Measurements from ENCODE around the gene HERPUD1. TPM values are rescaled to one million over a fixed set of nuclear protein-coding genes. Genes with fewer than 3 reads are reported as not detected.

The HERPUD1 gene
- total and polyA plus RNA-seq, 8 donors = 78.2 to 298 (median 203) TPM

DNA sequence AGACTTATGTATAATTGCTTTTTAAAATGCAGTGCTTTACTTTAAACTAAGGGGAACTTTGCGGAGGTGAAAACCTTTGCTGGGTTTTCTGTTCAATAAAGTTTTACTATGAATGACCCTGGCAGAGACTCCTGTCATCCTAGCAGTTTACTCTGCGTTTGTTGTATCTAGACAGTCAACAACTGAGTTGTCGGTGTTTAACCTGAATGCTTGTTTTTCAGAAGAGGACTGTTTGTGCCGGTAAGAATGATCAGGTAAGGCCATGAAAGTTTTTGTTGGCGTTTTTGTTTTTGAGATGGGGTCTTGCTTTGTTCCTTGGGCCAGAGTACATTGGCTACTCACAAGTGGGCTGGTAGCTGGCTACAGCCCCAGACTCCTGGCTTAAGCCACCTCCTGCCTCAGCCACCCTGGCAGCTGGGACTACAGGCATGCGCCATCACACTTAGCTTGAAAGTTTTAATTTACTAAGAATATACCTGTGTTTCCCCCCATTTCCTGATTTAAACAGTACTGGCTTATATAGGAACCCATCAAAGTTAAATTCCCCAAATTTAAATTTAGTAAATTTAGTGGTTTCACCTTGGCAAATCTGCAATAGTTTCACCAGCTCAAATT lies 11.9 kb downstream of the HERPUD1 start:
- peaks cover 23 to 64% (median 60%) of the 10 kb centered on the region in 3 donors for H3K36me3 ChIP-seq
- H3K27ac ChIP-seq = no peak overlapping the region
- intact Hi-C loops (cut with DNase I) = no loop called here
- DNase-seq (no peak), ATAC-seq (no peak), FAIRE-seq (no peak)
- H3K9me3 ChIP-seq = no peaks in the 10 kb centered on the region
- H3K4me3 ChIP-seq = no peak overlapping the region
- no peaks in the 10 kb centered on the region for H3K27me3 ChIP-seq
- peaks cover 31 to 52% (median 36%) of the 10 kb centered on the region in 3 donors for H3K4me1 ChIP-seq
- 54 to 58% methylated on average over 6 of the region's 6 CpGs for WGBS, 2 donors
- TF ChIP-seq, protein P1, sequence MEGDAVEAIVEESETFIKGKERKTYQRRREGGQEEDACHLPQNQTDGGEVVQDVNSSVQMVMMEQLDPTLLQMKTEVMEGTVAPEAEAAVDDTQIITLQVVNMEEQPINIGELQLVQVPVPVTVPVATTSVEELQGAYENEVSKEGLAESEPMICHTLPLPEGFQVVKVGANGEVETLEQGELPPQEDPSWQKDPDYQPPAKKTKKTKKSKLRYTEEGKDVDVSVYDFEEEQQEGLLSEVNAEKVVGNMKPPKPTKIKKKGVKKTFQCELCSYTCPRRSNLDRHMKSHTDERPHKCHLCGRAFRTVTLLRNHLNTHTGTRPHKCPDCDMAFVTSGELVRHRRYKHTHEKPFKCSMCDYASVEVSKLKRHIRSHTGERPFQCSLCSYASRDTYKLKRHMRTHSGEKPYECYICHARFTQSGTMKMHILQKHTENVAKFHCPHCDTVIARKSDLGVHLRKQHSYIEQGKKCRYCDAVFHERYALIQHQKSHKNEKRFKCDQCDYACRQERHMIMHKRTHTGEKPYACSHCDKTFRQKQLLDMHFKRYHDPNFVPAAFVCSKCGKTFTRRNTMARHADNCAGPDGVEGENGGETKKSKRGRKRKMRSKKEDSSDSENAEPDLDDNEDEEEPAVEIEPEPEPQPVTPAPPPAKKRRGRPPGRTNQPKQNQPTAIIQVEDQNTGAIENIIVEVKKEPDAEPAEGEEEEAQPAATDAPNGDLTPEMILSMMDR (IDR thresholded peaks at IDR 0.05) = no peak

- H3K36me3 ChIP-seq = peaks cover 11 to 51% (median 48%) of the 10 kb centered on the region in 3 donors
- intact Hi-C loops (cut with DNase I) = no loop called here
- ATAC-seq (peak; percentile 5 to 25 (median 20)), FAIRE-seq (no peak), DNase-seq (peak in 3 of 6 donors; percentile 57 to 69 (median 68))
- H3K4me3 ChIP-seq = no peak overlapping the region
- WGBS, 2 donors = 22 to 27% methylated on average over 2 of the region's 2 CpGs
- no peaks in the 10 kb centered on the region for H3K27me3 ChIP-seq
- TF ChIP-seq, protein P1 (IDR thresholded peaks at IDR 0.05) = no peak
- H3K4me1 ChIP-seq = peaks cover 22 to 46% (median 25%) of the 10 kb centered on the region in 3 donors
- H3K27ac ChIP-seq = peak overlapping the region; percentile 14 to 65 (median 50)
- H3K9me3 ChIP-seq = no peaks in the 10 kb centered on the region
Observed at GRCh38 chr16:56944954-56945839, 13.3 kb downstream of the HERPUD1 start.

DNA sequence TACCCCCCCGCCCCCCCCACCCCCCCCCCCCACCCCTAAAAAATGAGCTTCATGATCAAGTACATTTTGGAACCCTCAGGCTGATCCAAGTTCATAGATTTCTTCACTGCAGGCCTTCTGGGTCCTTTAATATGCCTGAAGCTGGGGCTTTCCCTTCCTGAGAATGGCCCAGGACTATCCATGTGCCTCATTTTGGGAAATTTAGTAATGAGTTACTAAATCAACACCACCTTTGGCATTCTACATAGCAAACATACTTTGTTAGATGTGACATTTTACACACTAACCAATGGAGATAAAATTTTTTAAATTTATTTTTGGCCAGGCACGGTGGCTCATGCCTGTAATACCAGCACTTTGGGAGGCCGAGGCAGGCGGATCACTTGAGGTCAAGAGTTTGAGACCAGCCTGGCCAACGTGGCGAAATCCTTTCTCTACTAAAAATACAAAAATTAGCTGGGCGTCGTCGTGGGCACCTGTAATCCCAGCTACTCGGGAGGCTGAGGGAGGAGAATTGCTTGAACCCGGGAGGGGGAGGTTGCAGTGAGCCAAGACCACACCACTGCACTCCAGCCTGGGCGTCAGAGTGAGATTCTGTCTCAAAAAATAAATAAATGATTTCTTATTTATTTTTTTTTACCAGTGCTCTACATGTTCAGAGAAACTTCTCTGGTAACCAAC lies 14.0 kb downstream of the HERPUD1 start:
- DNase-seq = no peak
- WGBS, 2 donors = 28 to 31% methylated on average over 12 of the region's 12 CpGs
- peak; percentile 6 to 31 (median 18) for ATAC-seq
- no peak overlapping the region for H3K4me3 ChIP-seq
- H3K9me3 ChIP-seq = no peaks in the 10 kb centered on the region
- TF ChIP-seq, protein P1 (IDR thresholded peaks at IDR 0.05) = no peak
- H3K36me3 ChIP-seq = peaks cover 7 to 43% (median 40%) of the 10 kb centered on the region in 3 donors
- no peaks in the 10 kb centered on the region for H3K27me3 ChIP-seq
- intact Hi-C loops (cut with DNase I) = no loop called here
- FAIRE-seq = no peak
- peak overlapping the region; percentile 17 to 51 (median 38) for H3K27ac ChIP-seq
- H3K4me1 ChIP-seq = peaks cover 22 to 39% (median 23%) of the 10 kb centered on the region in 3 donors

DNA sequence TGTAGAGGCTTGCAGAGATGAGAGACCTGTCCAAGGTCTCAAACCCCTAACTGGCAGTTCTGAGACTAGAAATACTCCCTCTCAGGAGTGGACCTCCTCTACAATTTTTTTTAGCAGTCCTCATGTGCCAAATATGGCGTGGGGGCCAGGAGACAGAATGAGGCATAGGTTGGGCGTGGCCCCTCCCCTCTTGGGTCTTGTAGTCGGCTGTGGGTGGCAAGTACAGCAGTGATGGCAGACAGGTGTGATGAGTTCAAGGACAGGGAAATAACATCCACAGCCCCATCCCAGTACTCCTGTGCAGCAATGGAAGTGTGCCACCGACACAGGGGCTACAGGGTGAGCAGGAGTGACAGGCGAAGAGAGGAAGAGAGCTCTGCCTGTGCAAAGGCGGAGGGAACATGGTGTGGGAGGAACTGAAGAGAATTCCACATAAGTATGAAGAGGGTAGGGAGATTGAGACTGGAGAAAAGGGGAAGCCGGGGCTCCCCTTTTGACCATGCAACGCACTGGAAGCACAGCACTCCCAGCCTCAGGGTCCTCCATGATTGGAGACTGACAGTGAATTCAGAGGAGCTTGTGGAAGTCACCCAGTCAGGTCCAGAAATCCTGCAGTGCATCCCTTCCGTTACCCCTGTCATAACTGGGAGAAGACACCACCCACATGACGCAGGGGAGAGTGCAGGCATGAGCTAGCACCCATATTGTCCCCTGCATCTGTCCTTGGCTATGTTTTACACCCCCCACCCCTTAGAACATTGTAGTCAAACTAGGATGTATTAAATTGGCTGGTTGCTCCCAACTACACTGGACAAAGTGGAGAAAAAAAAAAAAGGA lies 15.0 kb downstream of the HERPUD1 start:
- H3K27me3 ChIP-seq = no peaks in the 10 kb centered on the region
- ATAC-seq (peak in 3 of 4 donors; percentile 2 to 8 (median 7)), FAIRE-seq (no peak), DNase-seq (peak in 3 of 6 donors; percentile 51 to 64 (median 57))
- peaks cover 18 to 29% (median 19%) of the 10 kb centered on the region in 3 donors for H3K4me1 ChIP-seq
- TF ChIP-seq, protein P1 (IDR thresholded peaks at IDR 0.05) = no peak
- peaks cover 3 to 33% (median 31%) of the 10 kb centered on the region in 3 donors for H3K36me3 ChIP-seq
- H3K9me3 ChIP-seq = no peaks in the 10 kb centered on the region
- intact Hi-C loops (cut with DNase I) = no loop called here
- WGBS, 2 donors = 37 to 43% methylated on average over 10 of the region's 10 CpGs
- H3K4me3 ChIP-seq = no peak overlapping the region
- peak overlapping the region in 3 of 4 donors; percentile 17 to 51 (median 37) for H3K27ac ChIP-seq
